K562 (cell line): ENCODE results near the gene IFFO2. TPM values are rescaled to one million over a fixed set of nuclear protein-coding genes. Genes with fewer than 3 reads are reported as not detected.

Experiments used
- GTF3C2 ChIP-seq: IDR thresholded peaks from 3 replicates; pipeline ENCODE4 v1.6.1; 2011; ENCODE audit warnings: borderline replicate concordance, mild to moderate bottlenecking, moderate library complexity; ENCODE audit not compliant: insufficient read length; ENCODE audit errors: extremely low read depth
- MAFK ChIP-seq: IDR thresholded peaks from 2 replicates; pipeline ENCODE4 v1.6.1; 2011; ENCODE audit warnings: low read length, improper control_type of control experiment
- NRF1 ChIP-seq, 2 experiments: fragments of 450-650 bp; IDR thresholded peaks in 1 of 2; conservative IDR thresholded peaks in 1 of 2; 2 replicates each; pipeline ENCODE4 v1.6.1; 2014; ENCODE audit warnings: mild to moderate bottlenecking in 2 of 2
- RBM17 ChIP-seq: fragments of 200-400 bp; formaldehyde crosslinking; IDR thresholded peaks from 2 replicates; pipeline ENCODE4 v1.6.1; 2017; ENCODE audit warnings: low read depth, mild to moderate bottlenecking, low read length, borderline replicate concordance
- SOX6 ChIP-seq: fragments of 450-650 bp; IDR thresholded peaks from 2 replicates; pipeline ENCODE4 v1.6.1; 2014; ENCODE audit warnings: mild to moderate bottlenecking
- ZBTB9 ChIP-seq: fragments of 450-650 bp; formaldehyde crosslinking; IDR thresholded peaks from 2 replicates; pipeline ENCODE4 v1.4.0; 2020; ENCODE audit warnings: mild to moderate bottlenecking, moderate library complexity
- ZNF764 ChIP-seq: fragments of 250-450 bp; sonication (Bioruptor Pico); IDR thresholded peaks from 2 replicates; pipeline ENCODE4 v1.4.0; 2020; ENCODE audit warnings: low read depth, mild to moderate bottlenecking, moderate library complexity
- polyA plus RNA-seq, 8 experiments: library from polyadenylated mRNA; depleted of rRNA in 4 of 8; stranded (reverse) in 5 of 8; unstranded in 3 of 8; fragments of >200 nt; fragmentation: Nextera tagmentation in 2 of 8; fragmentation: Illumina TruSeq in 1 of 8; extraction: Ambion mirVana in 2 of 8; extraction: Trizol in 1 of 8; gene quantifications; 2 replicates each; pipeline versions ENCODE4 v1.2.1 to v1.2.3, GENCODE V29; 2011 to 2014; ENCODE audit warnings: inconsistent platforms in 1 of 8, missing spikeins in 1 of 8
- total RNA-seq, 7 experiments: library from RNA; depleted of rRNA in 6 of 7; stranded (reverse); fragments of >200 nt in 6 of 7; fragmentation: Illumina TruSeq in 2 of 7; extraction: Trizol in 2 of 7; gene quantifications; 2 replicates each; pipeline versions ENCODE4 v1.2.1 to v1.2.3, GENCODE V29; 2011 to 2021; ENCODE audit warnings: low replicate concordance in 1 of 7
- TF ChIP-seq, protein P1 (sequence below): fragments of 250-450 bp; sonication (Bioruptor Pico); IDR thresholded peaks from 2 replicates; pipeline ENCODE4 v1.4.0; 2020; ENCODE audit warnings: mild to moderate bottlenecking, moderate library complexity, borderline replicate concordance
- TF ChIP-seq, protein P2 (sequence below), 3 experiments: IDR thresholded peaks in 2 of 3; conservative IDR thresholded peaks in 1 of 3; 2 replicates each; pipeline ENCODE4 v1.5.1; 2011 to 2012; ENCODE audit warnings: low read length in 3 of 3, mild to moderate bottlenecking in 3 of 3, control low read depth in 2 of 3, improper control_type of control experiment in 1 of 3, inconsistent platforms in 1 of 3, low read depth in 1 of 3, mixed read lengths in 1 of 3, moderate library complexity in 1 of 3; ENCODE audit not compliant: insufficient read depth in 2 of 3

IFFO2 gene
- total and polyA plus RNA-seq, 9 of the 15 experiments (the other 6 are each of a cell fraction or from before 2014, with no cell fraction given), result 0.15 to 1.0 (median 0.44) TPM; not detected in 2

- TF ChIP-seq ZBTB9 (CRISPR knock-in tag) (peak; percentile 24; the same call in 1 of the 2 replicates), ZNF764 (no peak), NRF1 (conservative IDR thresholded peaks at IDR 0.05 in 1 of 2, IDR thresholded peaks at IDR 0.05 in 1 of 2) (peak; percentile 20 to 33; a peak in 1 of 4 replicates), RBM17 (no peak), MAFK (no peak), GTF3C2 (no peak), SOX6 (no peak)
- TF ChIP-seq, protein P1, sequence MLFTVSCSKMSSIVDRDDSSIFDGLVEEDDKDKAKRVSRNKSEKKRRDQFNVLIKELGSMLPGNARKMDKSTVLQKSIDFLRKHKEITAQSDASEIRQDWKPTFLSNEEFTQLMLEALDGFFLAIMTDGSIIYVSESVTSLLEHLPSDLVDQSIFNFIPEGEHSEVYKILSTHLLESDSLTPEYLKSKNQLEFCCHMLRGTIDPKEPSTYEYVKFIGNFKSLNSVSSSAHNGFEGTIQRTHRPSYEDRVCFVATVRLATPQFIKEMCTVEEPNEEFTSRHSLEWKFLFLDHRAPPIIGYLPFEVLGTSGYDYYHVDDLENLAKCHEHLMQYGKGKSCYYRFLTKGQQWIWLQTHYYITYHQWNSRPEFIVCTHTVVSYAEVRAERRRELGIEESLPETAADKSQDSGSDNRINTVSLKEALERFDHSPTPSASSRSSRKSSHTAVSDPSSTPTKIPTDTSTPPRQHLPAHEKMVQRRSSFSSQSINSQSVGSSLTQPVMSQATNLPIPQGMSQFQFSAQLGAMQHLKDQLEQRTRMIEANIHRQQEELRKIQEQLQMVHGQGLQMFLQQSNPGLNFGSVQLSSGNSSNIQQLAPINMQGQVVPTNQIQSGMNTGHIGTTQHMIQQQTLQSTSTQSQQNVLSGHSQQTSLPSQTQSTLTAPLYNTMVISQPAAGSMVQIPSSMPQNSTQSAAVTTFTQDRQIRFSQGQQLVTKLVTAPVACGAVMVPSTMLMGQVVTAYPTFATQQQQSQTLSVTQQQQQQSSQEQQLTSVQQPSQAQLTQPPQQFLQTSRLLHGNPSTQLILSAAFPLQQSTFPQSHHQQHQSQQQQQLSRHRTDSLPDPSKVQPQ (CRISPR knock-in tag), result no peak
- TF ChIP-seq, protein P2, sequence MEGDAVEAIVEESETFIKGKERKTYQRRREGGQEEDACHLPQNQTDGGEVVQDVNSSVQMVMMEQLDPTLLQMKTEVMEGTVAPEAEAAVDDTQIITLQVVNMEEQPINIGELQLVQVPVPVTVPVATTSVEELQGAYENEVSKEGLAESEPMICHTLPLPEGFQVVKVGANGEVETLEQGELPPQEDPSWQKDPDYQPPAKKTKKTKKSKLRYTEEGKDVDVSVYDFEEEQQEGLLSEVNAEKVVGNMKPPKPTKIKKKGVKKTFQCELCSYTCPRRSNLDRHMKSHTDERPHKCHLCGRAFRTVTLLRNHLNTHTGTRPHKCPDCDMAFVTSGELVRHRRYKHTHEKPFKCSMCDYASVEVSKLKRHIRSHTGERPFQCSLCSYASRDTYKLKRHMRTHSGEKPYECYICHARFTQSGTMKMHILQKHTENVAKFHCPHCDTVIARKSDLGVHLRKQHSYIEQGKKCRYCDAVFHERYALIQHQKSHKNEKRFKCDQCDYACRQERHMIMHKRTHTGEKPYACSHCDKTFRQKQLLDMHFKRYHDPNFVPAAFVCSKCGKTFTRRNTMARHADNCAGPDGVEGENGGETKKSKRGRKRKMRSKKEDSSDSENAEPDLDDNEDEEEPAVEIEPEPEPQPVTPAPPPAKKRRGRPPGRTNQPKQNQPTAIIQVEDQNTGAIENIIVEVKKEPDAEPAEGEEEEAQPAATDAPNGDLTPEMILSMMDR (IDR thresholded peaks at IDR 0.05 in 2 of 3, conservative IDR thresholded peaks at IDR 0.05 in 1 of 3; ENCODE audit: insufficient read depth in 2 of 3, low read depth in 1 of 3, low read length in 3 of 3), result peak; percentile 98 to 100 (median 99)
Measured at GRCh38 chr1:18907021-18907916, 49.2 kb downstream of the IFFO2 start (continued).
